ENCODE measurements around the gene MGRN1.

GRCh38 chr16:4734730-4735535 lies 110.3 kb downstream of the MGRN1 start:
- TF ChIP-seq EZH2 (IDR thresholded peaks at IDR 0.05): no peak
- 0 out of 2 replicates have a peak, but pooled peaks have one; percentile 47 for TF ChIP-seq POLR2AphosphoS5 (IDR thresholded peaks at IDR 0.05; ENCODE audit: borderline replicate concordance, low read depth, low read length)
